22Rv1 (cell line): Measurements from ENCODE around the gene PFKFB3.

Experiments used
- ZFX ChIP-seq: fragments of 450-650 bp; IDR thresholded peaks from 2 replicates; pipeline ENCODE4 v1.6.1; 2017; ENCODE audit warnings: antibody characterized with exemption, borderline replicate concordance
- TF ChIP-seq, protein P1 (sequence below): fragments of 450-650 bp; IDR thresholded peaks from 2 replicates; pipeline ENCODE4 v1.5.1; 2017; ENCODE audit warnings: mild to moderate bottlenecking

DNA sequence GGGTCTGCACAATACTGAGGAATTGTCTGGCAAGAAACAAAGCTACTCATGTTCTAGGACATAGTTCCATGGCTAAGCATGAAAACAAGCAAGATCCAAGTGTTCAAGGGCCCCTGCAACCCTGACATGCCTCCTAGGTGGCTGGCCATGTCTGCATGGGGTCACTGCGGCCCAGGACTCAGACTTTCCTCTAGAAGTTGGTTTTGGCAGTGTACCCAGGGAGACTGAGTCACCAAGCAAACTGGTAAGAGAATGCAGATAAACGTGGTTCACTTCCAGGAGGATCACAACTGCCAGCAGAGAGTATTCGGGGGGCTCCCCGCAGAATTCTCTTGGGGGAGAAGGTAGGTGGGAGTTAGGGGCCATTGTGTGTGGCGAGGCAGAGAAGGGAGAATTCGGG lies 7.4 kb upstream of the PFKFB3 start:
- TF ChIP-seq, protein P1, sequence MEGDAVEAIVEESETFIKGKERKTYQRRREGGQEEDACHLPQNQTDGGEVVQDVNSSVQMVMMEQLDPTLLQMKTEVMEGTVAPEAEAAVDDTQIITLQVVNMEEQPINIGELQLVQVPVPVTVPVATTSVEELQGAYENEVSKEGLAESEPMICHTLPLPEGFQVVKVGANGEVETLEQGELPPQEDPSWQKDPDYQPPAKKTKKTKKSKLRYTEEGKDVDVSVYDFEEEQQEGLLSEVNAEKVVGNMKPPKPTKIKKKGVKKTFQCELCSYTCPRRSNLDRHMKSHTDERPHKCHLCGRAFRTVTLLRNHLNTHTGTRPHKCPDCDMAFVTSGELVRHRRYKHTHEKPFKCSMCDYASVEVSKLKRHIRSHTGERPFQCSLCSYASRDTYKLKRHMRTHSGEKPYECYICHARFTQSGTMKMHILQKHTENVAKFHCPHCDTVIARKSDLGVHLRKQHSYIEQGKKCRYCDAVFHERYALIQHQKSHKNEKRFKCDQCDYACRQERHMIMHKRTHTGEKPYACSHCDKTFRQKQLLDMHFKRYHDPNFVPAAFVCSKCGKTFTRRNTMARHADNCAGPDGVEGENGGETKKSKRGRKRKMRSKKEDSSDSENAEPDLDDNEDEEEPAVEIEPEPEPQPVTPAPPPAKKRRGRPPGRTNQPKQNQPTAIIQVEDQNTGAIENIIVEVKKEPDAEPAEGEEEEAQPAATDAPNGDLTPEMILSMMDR: no peak
- no peak for TF ChIP-seq ZFX
